ENCODE data around the gene AFF3. TPM values are rescaled to one million over a fixed set of nuclear protein-coding genes. Genes with fewer than 3 reads are reported as not detected.

Gene AFF3
- polyA plus RNA-seq, 1 donor (not counting 4 experiments of a cell fraction or from before 2014, with no cell fraction given): not detected

- TF ChIP-seq EZH2 (IDR thresholded peaks at IDR 0.05; ENCODE audit: low read length) (no peak), CTCF (optimal IDR thresholded peaks at IDR 0.05 in 1 of 3, IDR thresholded peaks at IDR 0.05 in 1 of 3, conservative IDR thresholded peaks at IDR 0.05 in 1 of 3; ENCODE audit: extremely low read depth in 1 of 3, insufficient read depth in 2 of 3, low read length in 3 of 3) (no peak)
- Histone ChIP-seq H3K27ac (ENCODE audit: control insufficient read depth, insufficient read depth, low read length) (no peak overlapping the region), H3K27me3 (ENCODE audit: control insufficient read depth, extremely low read depth, insufficient read depth, low read length) (peaks cover 11% of the 10 kb centered on the region), H3K9me1 (ENCODE audit: control insufficient read depth, extremely low read depth, insufficient read depth, low read length) (no peaks in the 10 kb centered on the region), H4K20me1 (ENCODE audit: control insufficient read depth, extremely low read depth, insufficient read depth, low read length) (no peaks in the 10 kb centered on the region), H3K36me3 (ENCODE audit: control insufficient read depth in 2 of 2, extremely low read depth in 1 of 2, insufficient read depth in 2 of 2, low read length in 2 of 2) (no peaks in the 10 kb centered on the region), H3K9me3 (ENCODE audit: control insufficient read depth, low read depth, low read length) (no peaks in the 10 kb centered on the region), H3K79me2 (ENCODE audit: control insufficient read depth, insufficient read depth, low read length) (no peaks in the 10 kb centered on the region), H3K9ac (ENCODE audit: control insufficient read depth, extremely low read depth, insufficient read depth, low read length) (no peak overlapping the region), H3K4me3 (ENCODE audit: control insufficient read depth in 2 of 3, extremely low read depth in 1 of 3, insufficient read depth in 2 of 3, low read depth in 1 of 3, low read length in 3 of 3) (no peak overlapping the region), H2AFZ (ENCODE audit: control insufficient read depth, low read length) (no peak overlapping the region), H3K4me2 (ENCODE audit: control insufficient read depth, extremely low read depth, insufficient read depth, low read depth, low read length) (no peak overlapping the region), H3K4me1 (ENCODE audit: control insufficient read depth, extremely low read depth, insufficient read depth, low read length) (no peaks in the 10 kb centered on the region)
- FAIRE-seq (no peak), DNase-seq (ENCODE audit: low read depth, low spot score) (no peak)
- dilution Hi-C loops (cut with MboI; ENCODE audit: extremely low pct_ligation_motif_present, low sequenced_read_pairs): no loop called here
Measured at GRCh38 chr2:99688699-99689098, 453.7 kb downstream of the AFF3 start.

GRCh38 chr2:99682275-99683060 is 459.9 kb downstream of the AFF3 start:
- H3K4me2 ChIP-seq (ENCODE audit: control insufficient read depth, extremely low read depth, insufficient read depth, low read depth, low read length): no peak overlapping the region
- no peak overlapping the region for H3K4me3 ChIP-seq (ENCODE audit: control insufficient read depth in 2 of 3, extremely low read depth in 1 of 3, insufficient read depth in 2 of 3, low read depth in 1 of 3, low read length in 3 of 3)
- H3K9me3 ChIP-seq (ENCODE audit: control insufficient read depth, low read depth, low read length): no peaks in the 10 kb centered on the region
- no peaks in the 10 kb centered on the region for H3K79me2 ChIP-seq (ENCODE audit: control insufficient read depth, insufficient read depth, low read length)
- no peak overlapping the region for H3K9ac ChIP-seq (ENCODE audit: control insufficient read depth, extremely low read depth, insufficient read depth, low read length)
- H3K4me1 ChIP-seq (ENCODE audit: control insufficient read depth, extremely low read depth, insufficient read depth, low read length): no peaks in the 10 kb centered on the region
- no peak overlapping the region for H2AFZ ChIP-seq (ENCODE audit: control insufficient read depth, low read length)
- H3K36me3 ChIP-seq (ENCODE audit: control insufficient read depth in 2 of 2, extremely low read depth in 1 of 2, insufficient read depth in 2 of 2, low read length in 2 of 2): no peaks in the 10 kb centered on the region
- H4K20me1 ChIP-seq (ENCODE audit: control insufficient read depth, extremely low read depth, insufficient read depth, low read length): no peaks in the 10 kb centered on the region
- no peaks in the 10 kb centered on the region for H3K9me1 ChIP-seq (ENCODE audit: control insufficient read depth, extremely low read depth, insufficient read depth, low read length)
- no peak for FAIRE-seq
- TF ChIP-seq EZH2 (IDR thresholded peaks at IDR 0.05; ENCODE audit: low read length) (no peak), CTCF (optimal IDR thresholded peaks at IDR 0.05 in 1 of 3, IDR thresholded peaks at IDR 0.05 in 1 of 3, conservative IDR thresholded peaks at IDR 0.05 in 1 of 3; ENCODE audit: extremely low read depth in 1 of 3, insufficient read depth in 2 of 3, low read length in 3 of 3) (no peak)
- dilution Hi-C loops (cut with MboI; ENCODE audit: extremely low pct_ligation_motif_present, low sequenced_read_pairs): no loop called here
- no peak overlapping the region for H3K27ac ChIP-seq (ENCODE audit: control insufficient read depth, insufficient read depth, low read length)
- peaks cover 3% of the 10 kb centered on the region for H3K27me3 ChIP-seq (ENCODE audit: control insufficient read depth, extremely low read depth, insufficient read depth, low read length)
- no peak for DNase-seq (ENCODE audit: low read depth, low spot score)

All from keratinocyte (primary cell).